ENCODE measurements around the gene PPM1H.

The PPM1H gene

DNA sequence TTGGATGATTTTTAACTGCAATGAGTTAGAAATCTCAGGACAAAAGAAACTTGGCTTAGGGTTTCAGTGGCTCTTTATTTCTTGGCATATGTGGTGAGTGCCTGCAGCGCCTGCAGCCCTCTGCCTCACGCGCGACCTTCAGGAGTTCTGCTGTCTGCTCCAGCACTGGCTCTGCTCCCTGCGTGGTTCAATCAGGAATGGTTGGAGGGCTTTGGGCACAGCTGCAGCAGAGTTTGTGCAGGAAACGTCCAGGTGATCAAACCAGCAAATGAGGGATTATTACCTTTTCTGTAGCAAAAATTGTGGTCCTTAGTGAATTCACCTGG lies 19.8 kb downstream of the PPM1H start:
- H3K36me3 ChIP-seq: no peaks in the 10 kb centered on the region
- no peak overlapping the region for H3K27ac ChIP-seq
- H3K4me3 ChIP-seq: no peak overlapping the region
- H3K9ac ChIP-seq: no peak overlapping the region
- H4K20me1 ChIP-seq: no peaks in the 10 kb centered on the region
- H3K9me3 ChIP-seq (replicated peaks in 1 of 11): no peaks in the 10 kb centered on the region; a peak in 2 of 22 replicates
- TF ChIP-seq Cebpa-rat (IDR thresholded peaks at IDR 0.05): no peak
- H3K4me2 ChIP-seq: no peak overlapping the region
- H3K27me3 ChIP-seq: no peaks in the 10 kb centered on the region
- peaks cover 0 to 13% (median 0%) of the 10 kb centered on the region in 10 experiments; a peak in 11 of 20 replicates for H3K4me1 ChIP-seq

DNA sequence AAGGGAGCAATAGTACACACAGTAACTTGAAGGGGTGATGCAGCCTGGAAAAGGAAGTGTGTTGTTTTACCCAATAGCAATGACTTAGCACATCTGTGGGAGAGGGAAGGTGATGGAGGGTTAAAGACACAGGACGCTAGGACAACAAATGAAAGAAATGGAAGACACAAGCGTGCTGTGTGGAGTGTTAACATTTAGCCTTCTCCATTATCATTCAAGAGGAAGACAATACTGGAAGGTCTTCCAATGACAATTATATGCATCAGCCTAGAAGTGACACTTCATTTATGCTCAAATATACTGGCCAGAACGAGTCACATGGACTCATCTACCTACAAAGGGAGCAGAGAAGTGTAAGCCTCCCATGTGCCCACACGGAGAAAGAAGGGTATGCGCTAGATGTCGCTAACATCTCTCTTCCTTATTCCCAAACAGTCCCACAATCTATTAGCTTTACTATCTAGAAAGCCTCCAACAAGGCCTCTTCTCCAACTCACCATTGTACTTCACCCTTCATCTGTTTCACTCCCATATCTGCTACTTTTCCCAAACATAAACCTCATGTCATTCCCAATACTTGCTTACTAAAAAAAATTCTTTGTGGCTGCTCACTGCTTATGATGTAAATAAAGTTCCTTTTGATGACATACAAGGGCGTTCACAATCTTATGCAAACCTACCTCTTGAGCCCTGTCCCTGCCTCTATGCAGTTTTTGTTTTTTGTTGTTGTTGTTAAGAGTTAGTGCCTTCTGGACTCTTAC lies 20.3 kb downstream of the PPM1H start:
- no peak for TF ChIP-seq Cebpa-rat (IDR thresholded peaks at IDR 0.05)
- no peaks in the 10 kb centered on the region for H3K27me3 ChIP-seq
- no peaks in the 10 kb centered on the region; a peak in 2 of 22 replicates for H3K9me3 ChIP-seq (replicated peaks in 1 of 11)
- H3K36me3 ChIP-seq: no peaks in the 10 kb centered on the region
- H3K9ac ChIP-seq: no peak overlapping the region
- no peaks in the 10 kb centered on the region for H4K20me1 ChIP-seq
- H3K4me2 ChIP-seq: peak overlapping the region in 5 of 11 experiments; percentile 14 to 53 (median 30); a peak in 8 of 22 replicates
- H3K4me1 ChIP-seq: peaks cover 0 to 13% (median 0%) of the 10 kb centered on the region in 10 experiments; a peak in 11 of 20 replicates
- no peak overlapping the region for H3K4me3 ChIP-seq
- 0 out of 22 replicates have a peak overlapping the region, but pooled peaks of 1 of the 11 experiments have one; percentile 17 for H3K27ac ChIP-seq

DNA sequence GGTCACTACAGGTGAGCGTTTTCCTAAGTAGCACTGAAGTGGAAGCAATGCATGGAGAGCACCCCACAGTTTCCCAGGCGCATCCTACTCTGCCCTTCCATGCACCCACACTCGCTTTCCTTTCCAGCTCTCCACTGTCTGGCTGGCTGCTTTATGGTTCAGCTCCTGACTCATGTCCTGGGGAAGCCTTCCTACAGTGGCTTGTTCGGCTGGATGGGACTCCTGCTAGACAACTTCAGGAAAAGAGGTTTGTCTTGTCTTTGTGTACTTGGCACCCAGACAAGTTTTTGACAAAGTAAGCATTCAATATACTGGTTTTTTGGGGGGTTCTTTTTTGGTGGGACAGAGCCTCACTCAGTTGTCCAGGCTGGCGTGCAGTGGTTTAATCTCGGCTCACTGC lies 21.6 kb downstream of the PPM1H start:
- Histone ChIP-seq H3K27me3 (no peaks in the 10 kb centered on the region), H4K20me1 (no peaks in the 10 kb centered on the region), H3K4me3 (no peak overlapping the region), H3K36me3 (no peaks in the 10 kb centered on the region), H3K9me3 (replicated peaks in 1 of 11) (no peaks in the 10 kb centered on the region; a peak in 2 of 22 replicates), H3K9ac (no peak overlapping the region), H3K4me2 (peak overlapping the region in 1 of 11 experiments; percentile 53; a peak in 1 of 22 replicates), H3K4me1 (peaks cover 0 to 13% (median 0%) of the 10 kb centered on the region in 10 experiments; a peak in 10 of 20 replicates), H3K27ac (no peak overlapping the region)
- TF ChIP-seq Cebpa-rat (IDR thresholded peaks at IDR 0.05): no peak

DNA sequence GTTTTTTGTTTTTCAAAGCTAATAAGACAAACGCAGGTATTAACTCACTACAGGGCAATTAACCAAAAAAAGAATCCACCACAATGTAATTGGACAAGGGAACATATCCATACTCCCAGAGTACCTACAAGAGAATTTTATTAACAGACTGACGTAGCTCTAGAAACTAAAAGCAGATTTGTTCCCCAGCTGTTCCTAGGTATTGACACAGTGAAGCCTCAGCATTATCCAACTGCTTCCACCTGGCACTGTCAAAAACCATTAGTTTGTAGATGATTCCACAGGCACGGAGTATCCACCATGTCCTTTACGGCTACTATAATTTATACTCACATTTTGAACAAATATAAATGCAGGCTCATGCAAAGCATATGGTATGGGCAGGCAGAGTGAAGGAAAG lies 22.3 kb downstream of the PPM1H start:
- H3K4me3 ChIP-seq: no peak overlapping the region
- H3K36me3 ChIP-seq: no peaks in the 10 kb centered on the region
- no peaks in the 10 kb centered on the region for H4K20me1 ChIP-seq
- H3K4me2 ChIP-seq: no peak overlapping the region
- no peak for TF ChIP-seq Cebpa-rat (IDR thresholded peaks at IDR 0.05)
- no peak overlapping the region for H3K9ac ChIP-seq
- H3K9me3 ChIP-seq (replicated peaks in 1 of 11): no peaks in the 10 kb centered on the region; a peak in 2 of 22 replicates
- no peak overlapping the region for H3K27ac ChIP-seq
- H3K4me1 ChIP-seq: peaks cover 0 to 13% (median 2%) of the 10 kb centered on the region in 10 experiments; a peak in 10 of 20 replicates
- no peaks in the 10 kb centered on the region for H3K27me3 ChIP-seq

DNA sequence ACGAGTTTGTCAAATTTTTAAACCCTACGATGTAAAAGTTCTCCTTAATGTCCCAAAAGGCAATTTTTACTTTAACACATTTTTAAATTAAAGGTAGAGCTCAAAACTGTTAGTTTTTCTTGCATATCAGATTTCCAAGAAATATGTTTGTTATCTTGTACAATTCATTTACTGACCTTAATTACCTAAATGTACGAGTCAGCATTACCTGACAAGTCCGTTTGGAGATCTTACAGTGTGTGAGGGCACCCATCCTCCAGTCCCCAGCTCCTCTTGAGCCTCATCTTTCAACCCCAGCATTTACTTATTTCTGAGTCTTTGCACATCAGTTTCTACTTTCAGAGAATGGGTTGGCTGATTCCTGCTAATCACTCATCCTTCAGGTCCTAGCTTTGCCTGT lies 23.7 kb downstream of the PPM1H start:
- H3K36me3 ChIP-seq: no peaks in the 10 kb centered on the region
- no peak overlapping the region for H3K4me3 ChIP-seq
- H3K9me3 ChIP-seq (replicated peaks in 1 of 11): no peaks in the 10 kb centered on the region; a peak in 2 of 22 replicates
- H4K20me1 ChIP-seq: no peaks in the 10 kb centered on the region
- no peak overlapping the region for H3K4me2 ChIP-seq
- no peak for TF ChIP-seq Cebpa-rat (IDR thresholded peaks at IDR 0.05)
- no peak overlapping the region for H3K27ac ChIP-seq
- H3K4me1 ChIP-seq: peaks cover 0 to 13% (median 2%) of the 10 kb centered on the region in 10 experiments; a peak in 10 of 20 replicates
- H3K27me3 ChIP-seq: no peaks in the 10 kb centered on the region
- no peak overlapping the region for H3K9ac ChIP-seq

DNA sequence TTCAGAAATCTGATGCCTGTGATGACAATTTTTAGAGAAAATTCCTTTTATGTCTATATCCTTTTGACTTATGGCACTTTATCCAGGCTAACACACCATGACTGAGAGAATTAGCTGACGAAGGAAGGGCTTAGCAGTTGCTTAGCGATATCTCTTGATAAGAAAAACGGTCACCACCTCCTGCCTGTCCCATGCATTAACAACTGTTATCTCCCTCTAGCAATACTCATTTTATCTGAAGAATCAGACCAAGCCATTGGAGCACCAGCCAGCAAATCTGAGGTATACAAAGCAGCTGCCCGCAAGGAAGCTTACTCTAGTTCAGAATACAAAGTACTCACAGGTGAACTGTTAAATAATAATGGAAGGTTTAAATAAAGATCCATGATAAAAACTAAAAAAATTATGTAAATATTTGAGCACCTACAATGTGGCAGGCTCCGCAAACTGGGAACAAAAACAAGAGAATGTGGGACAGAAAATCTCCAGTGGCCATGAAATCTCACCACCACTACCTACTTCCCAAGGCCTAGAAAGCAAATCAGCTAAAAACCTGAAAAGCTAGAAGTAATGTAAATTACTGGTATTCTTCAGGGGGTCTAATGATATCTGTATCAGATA lies 24.3 kb downstream of the PPM1H start:
- Histone ChIP-seq H3K4me1 (peaks cover 0 to 13% (median 2%) of the 10 kb centered on the region in 10 experiments; a peak in 10 of 20 replicates), H3K9ac (no peak overlapping the region), H3K4me3 (no peak overlapping the region), H3K36me3 (no peaks in the 10 kb centered on the region), H3K4me2 (no peak overlapping the region), H3K27ac (no peak overlapping the region), H4K20me1 (no peaks in the 10 kb centered on the region), H3K9me3 (replicated peaks in 1 of 11) (no peaks in the 10 kb centered on the region; a peak in 2 of 22 replicates), H3K27me3 (no peaks in the 10 kb centered on the region)
- no peak for TF ChIP-seq Cebpa-rat (IDR thresholded peaks at IDR 0.05)

DNA sequence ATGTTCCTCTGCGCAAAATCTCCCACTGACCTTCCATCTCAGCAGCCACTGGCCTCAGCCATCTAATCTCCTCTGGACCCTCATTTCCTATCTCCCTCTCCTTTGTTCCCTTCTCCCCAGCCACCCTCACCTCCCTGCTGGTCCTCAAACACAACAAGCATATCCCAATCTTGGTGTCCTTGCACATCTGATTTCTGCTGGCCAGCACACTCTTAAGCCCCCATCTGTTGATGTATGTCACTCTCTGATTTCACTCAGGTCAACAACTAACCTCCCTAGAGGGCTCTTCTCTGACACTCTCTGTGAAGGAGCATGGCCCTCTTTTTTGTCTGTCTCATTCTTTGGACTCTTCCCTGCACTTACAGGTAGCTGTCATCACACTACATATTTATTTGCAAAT lies 25.6 kb downstream of the PPM1H start:
- no peaks in the 10 kb centered on the region for H3K27me3 ChIP-seq
- no peak for TF ChIP-seq Cebpa-rat (IDR thresholded peaks at IDR 0.05)
- no peak overlapping the region for H3K4me3 ChIP-seq
- no peaks in the 10 kb centered on the region for H3K36me3 ChIP-seq
- no peak overlapping the region for H3K9ac ChIP-seq
- peaks cover 0 to 7% (median 2%) of the 10 kb centered on the region in 10 experiments; a peak in 12 of 20 replicates for H3K4me1 ChIP-seq
- H3K9me3 ChIP-seq (replicated peaks in 1 of 11): no peaks in the 10 kb centered on the region; a peak in 2 of 22 replicates
- no peaks in the 10 kb centered on the region for H4K20me1 ChIP-seq
- no peak overlapping the region for H3K27ac ChIP-seq
- no peak overlapping the region for H3K4me2 ChIP-seq

DNA sequence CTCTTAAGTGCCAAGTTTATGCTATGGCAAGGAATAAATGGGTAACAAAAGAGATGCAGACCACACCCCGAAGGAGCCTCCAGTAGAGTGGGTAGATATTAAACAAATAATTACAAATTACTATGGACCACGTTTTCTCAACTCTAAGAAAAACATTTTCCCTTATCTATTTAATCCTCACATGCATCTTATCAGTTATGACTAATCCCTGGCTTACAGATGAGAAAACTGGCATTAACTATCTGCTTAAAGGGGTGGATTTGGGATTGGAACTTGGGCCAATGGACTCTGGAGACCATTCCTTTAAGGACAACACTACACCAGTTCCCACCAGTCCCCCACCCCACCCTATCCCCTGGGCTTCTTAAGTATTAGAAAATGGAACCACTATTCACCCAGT lies 26.3 kb downstream of the PPM1H start:
- Histone ChIP-seq H3K9ac (no peak overlapping the region), H3K27ac (no peak overlapping the region), H3K4me3 (no peak overlapping the region), H3K9me3 (replicated peaks in 1 of 11) (no peaks in the 10 kb centered on the region; a peak in 2 of 22 replicates), H4K20me1 (no peaks in the 10 kb centered on the region), H3K36me3 (no peaks in the 10 kb centered on the region), H3K4me1 (peaks cover 0 to 9% (median 2%) of the 10 kb centered on the region in 10 experiments; a peak in 8 of 20 replicates), H3K4me2 (no peak overlapping the region), H3K27me3 (no peaks in the 10 kb centered on the region)
- no peak for TF ChIP-seq Cebpa-rat (IDR thresholded peaks at IDR 0.05)

DNA sequence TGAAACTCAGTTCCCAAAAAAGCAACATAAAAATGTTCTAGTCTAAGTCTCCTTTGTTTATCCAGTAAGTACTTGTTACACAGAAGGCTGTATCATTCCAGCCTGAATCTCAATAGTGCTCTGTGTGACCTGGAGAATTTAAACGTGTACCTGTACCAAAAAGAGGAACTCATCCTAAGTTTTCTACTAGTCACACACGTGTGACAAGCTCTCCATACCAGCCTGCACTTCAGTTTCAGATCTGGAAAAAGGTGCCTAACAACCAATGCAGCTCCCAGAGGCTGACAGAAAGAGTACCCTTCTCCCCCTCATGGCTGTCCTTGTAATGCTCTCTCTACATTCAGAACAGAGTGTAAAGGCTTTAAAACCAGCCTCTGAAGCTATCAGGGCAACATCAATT lies 27.4 kb downstream of the PPM1H start:
- Histone ChIP-seq H3K9me3 (replicated peaks in 1 of 11) (no peaks in the 10 kb centered on the region; a peak in 1 of 22 replicates), H3K36me3 (no peaks in the 10 kb centered on the region), H4K20me1 (no peaks in the 10 kb centered on the region), H3K4me2 (no peak overlapping the region), H3K9ac (no peak overlapping the region), H3K27me3 (no peaks in the 10 kb centered on the region), H3K4me1 (peaks cover 9 to 18% (median 11%) of the 10 kb centered on the region in 10 experiments), H3K27ac (no peak overlapping the region), H3K4me3 (no peak overlapping the region)
- no peak for TF ChIP-seq Cebpa-rat (IDR thresholded peaks at IDR 0.05)

Data from BLaER1 treated with 17β-estradiol and CSF1 and Interleukin-3, amounts not matched to agents 10 nM and 100 nM (cell line).